GM19023 (cell line): ENCODE data around the gene TMEFF2.

Source experiments
- ATAC-seq: cut with Tn5 transposase; IDR thresholded peaks from one replicate; pipeline ENCODE4 v1.9.1; 2021; ENCODE audit warnings: mild to moderate bottlenecking, moderate library complexity; ENCODE audit not compliant: unreplicated experiment

Gene TMEFF2

DNA sequence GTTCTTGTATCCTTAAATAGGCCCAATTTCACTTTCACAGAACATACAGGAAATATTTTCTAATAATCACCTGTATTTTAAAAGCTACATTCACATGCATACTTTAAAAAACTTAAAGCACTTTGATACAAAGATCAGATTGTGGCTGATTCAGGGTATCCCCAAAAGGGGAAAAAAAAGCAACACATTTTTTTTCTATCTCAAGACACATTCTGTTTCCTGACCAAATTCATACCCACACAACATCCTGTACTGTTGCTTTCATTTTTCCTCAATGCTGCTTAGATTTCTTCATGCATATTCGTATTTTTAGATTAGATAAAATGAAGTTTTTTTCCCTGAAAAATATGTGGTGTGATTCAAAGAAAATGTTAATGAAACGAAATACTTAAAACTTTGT lies 122.5 kb downstream of the TMEFF2 start:
- no peak for ATAC-seq

- ATAC-seq = no peak
Observed at GRCh38 chr2:192070099-192070498, 124.6 kb downstream of the TMEFF2 start.

- no peak for ATAC-seq
Observed at GRCh38 chr2:192069417-192069816, 125.3 kb downstream of the TMEFF2 start.

- no peak for ATAC-seq
Observed at GRCh38 chr2:192068966-192069365, 125.8 kb downstream of the TMEFF2 start.

- ATAC-seq = no peak
Observed at GRCh38 chr2:192067631-192068030, 127.1 kb downstream of the TMEFF2 start.

DNA sequence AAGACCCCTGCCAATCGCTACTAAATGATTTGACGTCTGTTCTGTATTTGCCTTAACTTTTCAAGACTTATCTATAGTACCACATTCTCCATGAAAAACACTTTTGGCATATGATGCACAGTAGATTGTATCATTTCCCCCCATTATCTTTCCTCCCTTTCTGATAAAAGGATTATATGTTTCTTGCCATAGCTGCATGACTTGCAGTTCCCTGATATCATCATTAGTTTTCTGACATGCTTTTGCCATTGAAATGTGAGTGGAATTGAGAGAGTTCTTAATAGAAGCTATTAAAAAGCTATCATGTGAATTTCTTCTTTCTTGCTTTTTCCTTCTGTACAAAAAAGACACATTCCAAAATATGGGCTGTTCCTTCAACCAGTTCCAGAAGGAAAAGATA lies 130.3 kb downstream of the TMEFF2 start:
- ATAC-seq = no peak

DNA sequence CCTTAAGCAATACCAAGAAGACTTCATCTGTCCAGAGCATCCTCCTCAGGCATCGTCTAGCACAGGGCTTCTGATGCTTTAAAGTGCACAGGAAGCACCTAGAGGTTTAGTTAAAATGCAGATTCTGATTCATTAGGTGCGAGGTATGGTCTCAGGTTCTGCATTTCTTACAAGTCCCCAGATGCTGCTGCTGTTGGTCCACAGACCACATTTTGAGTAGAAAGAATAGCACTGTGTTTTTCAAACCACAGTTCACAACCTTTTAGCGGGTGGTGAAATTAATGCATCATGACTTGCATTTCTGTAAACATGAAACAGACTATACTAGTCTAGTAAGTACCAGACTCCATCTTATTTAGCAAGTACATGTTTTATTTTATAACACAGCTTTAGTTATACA lies 134.6 kb downstream of the TMEFF2 start:
- no peak for ATAC-seq

GRCh38 chr2:192059266-192059665 lies 135.5 kb downstream of the TMEFF2 start:
- ATAC-seq = no peak

- ATAC-seq = no peak
Observed at GRCh38 chr2:192053921-192054320, 140.8 kb downstream of the TMEFF2 start.

GRCh38 chr2:192051533-192051932 lies 143.2 kb downstream of the TMEFF2 start:
- no peak for ATAC-seq

DNA sequence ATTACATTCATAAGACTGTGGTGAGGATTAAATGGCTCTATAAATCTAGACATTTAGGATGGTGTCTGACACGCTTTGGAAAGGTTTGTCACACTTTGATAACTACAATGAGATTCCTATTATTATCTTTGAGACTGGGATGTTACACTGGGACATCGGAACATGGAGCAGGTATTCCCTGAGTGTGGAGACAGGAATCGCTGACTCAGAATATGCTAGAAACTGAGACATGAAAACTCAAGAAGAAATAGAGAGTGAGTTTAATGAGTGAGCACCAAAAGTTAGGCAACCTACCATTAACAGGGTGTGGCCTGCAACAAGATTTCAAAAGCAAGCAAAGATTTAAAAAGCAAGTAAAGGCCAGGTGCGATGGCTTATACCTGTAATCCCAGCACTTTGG lies 145.4 kb downstream of the TMEFF2 start:
- ATAC-seq = no peak

DNA sequence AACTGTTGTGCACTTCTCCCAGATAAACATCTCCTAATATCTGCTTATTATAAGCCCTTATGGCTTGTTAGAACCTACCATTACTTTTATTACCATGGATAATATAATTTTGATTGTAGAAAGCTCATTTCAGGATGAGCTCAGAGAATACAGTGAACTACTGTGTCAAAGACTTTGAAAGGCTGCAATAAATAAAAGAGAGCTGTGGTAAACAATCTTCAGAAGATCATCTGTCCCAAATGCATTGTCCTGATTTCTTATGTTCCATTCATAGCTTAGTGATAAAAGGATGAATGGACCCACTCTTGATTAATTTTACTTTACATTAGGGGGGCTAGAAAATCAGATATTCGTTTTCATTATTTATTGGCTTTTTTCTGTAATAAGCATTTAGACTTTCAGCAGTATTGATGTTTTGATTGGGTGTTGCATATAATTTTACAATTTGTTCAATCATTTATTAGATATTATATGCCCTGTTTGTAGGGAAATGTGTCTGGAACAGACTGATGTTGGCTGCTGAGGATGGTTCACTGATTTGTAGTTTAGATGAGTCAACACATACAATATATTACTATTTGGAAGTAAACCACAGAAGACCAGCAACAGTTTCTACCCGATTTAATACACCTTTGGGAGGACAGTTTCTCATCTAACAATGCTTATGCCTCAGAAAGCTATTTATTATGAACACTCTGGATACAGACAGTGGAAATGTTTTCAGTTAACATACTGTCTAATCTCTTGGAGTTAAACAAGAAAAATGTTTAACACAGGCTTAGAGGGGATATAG lies 147.2 kb downstream of the TMEFF2 start:
- ATAC-seq = no peak

DNA sequence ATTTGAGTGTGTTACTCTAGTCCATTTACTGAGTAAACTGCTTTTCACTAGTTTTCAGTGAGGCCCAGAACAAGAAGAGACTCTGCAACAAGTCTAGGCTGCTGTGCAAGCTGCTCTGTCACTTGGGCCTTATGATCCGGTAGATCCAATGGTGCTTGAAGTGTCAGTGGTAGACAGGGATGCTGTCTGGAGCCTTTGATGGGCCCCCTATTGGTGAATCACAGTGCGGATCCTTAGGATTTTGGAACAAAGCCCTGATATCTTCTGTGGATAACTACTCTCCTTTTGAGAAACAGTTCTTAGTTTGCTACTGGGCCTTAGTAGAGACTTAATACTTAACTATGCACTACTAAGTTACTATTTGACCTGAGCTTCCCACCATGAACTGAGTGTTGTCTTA lies 150.2 kb downstream of the TMEFF2 start:
- ATAC-seq = no peak

DNA sequence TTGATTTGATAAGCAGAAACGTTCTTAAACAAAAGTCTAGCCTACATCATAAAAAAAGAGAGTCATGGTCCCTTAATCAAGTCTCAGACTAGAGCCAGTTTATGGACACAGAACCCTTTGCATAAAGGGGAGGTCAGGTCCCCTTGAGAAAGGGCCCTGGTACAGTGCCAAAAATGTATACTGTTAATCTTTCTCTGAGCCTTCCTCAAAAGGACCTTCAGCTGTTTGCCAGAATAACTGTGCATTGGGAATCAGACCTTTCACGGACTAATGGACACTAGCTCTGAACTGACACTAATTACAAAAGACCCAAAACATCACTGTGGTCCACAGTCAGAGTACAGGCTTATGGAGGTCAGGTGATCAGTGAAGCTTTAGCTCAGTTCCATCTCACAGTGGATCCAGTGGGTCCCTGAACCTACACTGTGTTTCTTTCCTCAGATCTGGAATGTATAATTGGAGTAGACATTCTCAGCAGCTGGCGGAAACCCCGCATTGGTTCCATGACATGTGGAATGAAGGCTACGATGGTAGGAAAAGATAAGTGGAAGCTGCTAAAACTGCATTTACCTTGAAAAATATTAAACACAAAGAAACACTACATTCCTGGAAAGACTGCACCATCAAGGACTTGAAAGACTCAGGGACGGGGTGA lies 151.4 kb downstream of the TMEFF2 start:
- ATAC-seq = no peak

DNA sequence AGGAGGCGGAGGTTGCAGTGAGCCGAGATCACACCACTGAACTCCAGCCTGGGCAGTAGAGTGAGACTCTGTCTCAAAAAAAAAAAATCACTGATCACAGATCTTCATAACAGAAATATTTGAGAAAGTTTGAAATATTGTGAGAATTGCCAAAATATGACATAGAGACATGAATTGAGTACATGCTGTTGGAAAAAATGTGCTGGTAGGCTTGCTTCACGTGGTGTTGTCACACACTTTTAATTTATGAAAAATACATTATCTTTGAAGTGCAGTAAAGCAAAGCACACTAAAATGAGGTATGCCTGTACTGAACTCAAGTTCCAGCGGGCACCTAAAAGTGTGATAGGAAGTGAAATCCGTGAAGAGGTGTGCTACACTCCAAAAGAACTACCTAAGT lies 152.6 kb downstream of the TMEFF2 start:
- ATAC-seq = no peak

DNA sequence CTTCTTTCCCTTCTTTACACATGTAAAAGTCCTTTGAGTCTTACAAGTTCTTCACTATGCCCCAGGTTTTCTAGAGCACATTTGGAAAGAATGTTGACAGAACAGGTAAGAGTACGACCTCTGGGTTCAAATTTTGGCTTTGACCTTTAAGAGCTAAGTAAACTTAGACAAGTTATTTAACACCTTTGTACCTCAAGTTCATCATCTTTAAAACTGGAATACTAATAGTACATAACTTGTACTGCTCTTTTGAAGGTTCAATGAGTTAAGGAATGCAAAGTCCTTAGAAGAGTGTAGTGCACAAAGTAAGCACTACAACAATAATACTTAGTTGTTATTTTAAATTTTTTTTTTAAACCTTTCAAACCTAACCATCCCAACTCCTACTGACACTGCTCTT lies 156.6 kb downstream of the TMEFF2 start:
- no peak for ATAC-seq

GRCh38 chr2:192035731-192036442 lies 158.8 kb downstream of the TMEFF2 start:
- no peak for ATAC-seq

GRCh38 chr2:192030856-192031255 lies 163.9 kb downstream of the TMEFF2 start:
- ATAC-seq = no peak

GRCh38 chr2:192030289-192030688 lies 164.4 kb downstream of the TMEFF2 start:
- no peak for ATAC-seq

- peak; percentile 64 for ATAC-seq
Observed at GRCh38 chr2:192029089-192029488, 165.6 kb downstream of the TMEFF2 start.

DNA sequence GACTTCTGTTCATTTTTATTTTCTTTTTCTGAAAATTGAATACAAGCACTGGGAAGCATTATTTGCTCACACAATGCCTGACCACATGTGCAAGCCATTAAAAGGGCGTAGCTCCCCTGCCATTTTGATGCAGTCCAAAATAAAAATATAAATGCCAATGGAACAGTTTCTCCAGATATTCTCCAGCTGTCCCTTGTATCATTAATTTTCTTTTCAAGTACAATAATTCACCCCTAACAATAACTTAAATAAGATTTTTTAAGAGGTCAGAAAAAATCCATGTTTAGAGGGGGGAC lies 168.0 kb downstream of the TMEFF2 start:
- ATAC-seq = no peak
